ENCODE results near the gene RYR3.

GRCh38 chr15:33808720-33809457 lies 498.1 kb downstream of the RYR3 start:
- no peak for TF ChIP-seq PLRG1 (conservative IDR thresholded peaks at IDR 0.05)
- TF ChIP-seq CTCF (CRISPR knock-in tag; IDR thresholded peaks at IDR 0.05), result no peak
- TF ChIP-seq ZNF713 (CRISPR knock-in tag; IDR thresholded peaks at IDR 0.05), result no peak
- TF ChIP-seq CREB3 (CRISPR knock-in tag; IDR thresholded peaks at IDR 0.05), result no peak
- TF ChIP-seq BATF2 (CRISPR knock-in tag; IDR thresholded peaks at IDR 0.05), result no peak
- no peak for TF ChIP-seq RORA (CRISPR knock-in tag; IDR thresholded peaks at IDR 0.05)
- no peak for TF ChIP-seq ZNF138 (CRISPR knock-in tag; IDR thresholded peaks at IDR 0.05; ENCODE audit: low read depth)
- TF ChIP-seq YEATS2 (CRISPR knock-in tag; IDR thresholded peaks at IDR 0.05; ENCODE audit: borderline replicate concordance), result no peak
- no peak for TF ChIP-seq PREB (CRISPR knock-in tag; IDR thresholded peaks at IDR 0.05)
- TF ChIP-seq PATZ1 (CRISPR knock-in tag; IDR thresholded peaks at IDR 0.05), result no peak

Data from HepG2 (cell line).